Gastroesophageal sphincter (tissue), 3 donors: ENCODE data around the gene DIPK1A.

ENCODE experiments used
- CTCF ChIP-seq, 4 experiments: fragments of 200-600 bp in 2 of 4; fragments of 450-650 bp in 2 of 4; sonication (generic) in 1 of 4; IDR thresholded peaks; one replicate each; pipeline ENCODE4 v1.5.1; 2017 to 2019; ENCODE audit warnings: antibody characterized with exemption in 4 of 4, mild to moderate bottlenecking in 2 of 4, moderate library complexity in 2 of 4
- POLR2A ChIP-seq, 2 donors: fragments of 450-650 bp; IDR thresholded peaks; one replicate each; pipeline ENCODE4 v1.6.1; 2017; ENCODE audit warnings: antibody characterized with exemption in 2 of 2, mild to moderate bottlenecking in 2 of 2, moderate library complexity in 1 of 2

- TF ChIP-seq CTCF (IDR thresholded peaks at IDR 0.05): no peak
- no peak for TF ChIP-seq POLR2A (IDR thresholded peaks at IDR 0.05)
These were observed 60.7 kb downstream of the DIPK1A start for GRCh38 chr1:92900539-92900938.
